Measurements from ENCODE around the gene IQSEC1.
A peak's percentile ranks its signal among the peaks of the same experiment; 100 is the strongest.

The IQSEC1 gene

DNA sequence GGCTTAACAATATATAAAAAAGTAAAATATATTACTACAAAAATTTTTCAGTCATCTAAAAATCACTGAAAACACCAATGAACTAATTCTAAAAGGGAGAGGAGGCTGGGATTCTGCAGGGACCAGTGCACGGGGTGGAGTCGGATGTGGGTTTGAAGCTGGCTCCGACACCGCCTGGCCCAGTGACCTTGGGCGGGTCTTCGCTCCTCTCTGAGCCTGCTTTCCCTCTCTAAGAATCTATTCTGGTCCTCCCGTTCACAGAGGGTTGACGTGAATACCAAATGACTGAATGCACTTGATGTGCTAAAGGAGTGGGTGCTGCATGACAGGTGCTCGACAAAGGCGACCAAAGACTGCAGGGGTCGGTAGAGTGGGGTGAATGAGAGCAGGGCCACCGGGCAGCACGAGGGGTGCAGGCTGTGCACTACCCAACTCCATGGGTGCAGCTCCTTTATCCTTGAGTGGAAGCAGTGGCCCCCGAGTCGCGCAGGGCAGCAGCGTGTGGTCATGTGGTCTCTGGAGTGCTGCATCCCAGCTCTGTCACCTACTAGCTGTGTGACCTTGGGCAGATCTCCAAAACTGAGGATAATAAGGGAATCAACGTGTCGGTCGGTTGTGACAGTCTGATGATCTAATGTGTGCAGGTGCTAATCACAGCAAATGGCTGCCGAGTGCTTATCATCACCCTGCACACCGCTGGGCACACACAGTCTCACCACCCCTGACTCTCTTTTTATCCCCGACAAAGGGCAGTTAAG is 8.6 kb upstream of the IQSEC1 start:
- Histone ChIP-seq H3K4me3 (ENCODE audit: severe bottlenecking) (no peak overlapping the region), H3K27me3 (ENCODE audit: insufficient read depth, poor library complexity, severe bottlenecking) (peaks cover 6% of the 10 kb centered on the region), H3K36me3 (ENCODE audit: low read depth) (no peaks in the 10 kb centered on the region), H3K27ac (ENCODE audit: poor library complexity, severe bottlenecking) (no peak overlapping the region), H3K9me3 (ENCODE audit: severe bottlenecking) (no peaks in the 10 kb centered on the region), H3K4me1 (ENCODE audit: insufficient read depth, poor library complexity, severe bottlenecking) (no peaks in the 10 kb centered on the region)
- DNase-seq (ENCODE audit: low spot score) (no peak), ATAC-seq (ENCODE audit: low read depth) (no peak)
- TF ChIP-seq, protein P1, sequence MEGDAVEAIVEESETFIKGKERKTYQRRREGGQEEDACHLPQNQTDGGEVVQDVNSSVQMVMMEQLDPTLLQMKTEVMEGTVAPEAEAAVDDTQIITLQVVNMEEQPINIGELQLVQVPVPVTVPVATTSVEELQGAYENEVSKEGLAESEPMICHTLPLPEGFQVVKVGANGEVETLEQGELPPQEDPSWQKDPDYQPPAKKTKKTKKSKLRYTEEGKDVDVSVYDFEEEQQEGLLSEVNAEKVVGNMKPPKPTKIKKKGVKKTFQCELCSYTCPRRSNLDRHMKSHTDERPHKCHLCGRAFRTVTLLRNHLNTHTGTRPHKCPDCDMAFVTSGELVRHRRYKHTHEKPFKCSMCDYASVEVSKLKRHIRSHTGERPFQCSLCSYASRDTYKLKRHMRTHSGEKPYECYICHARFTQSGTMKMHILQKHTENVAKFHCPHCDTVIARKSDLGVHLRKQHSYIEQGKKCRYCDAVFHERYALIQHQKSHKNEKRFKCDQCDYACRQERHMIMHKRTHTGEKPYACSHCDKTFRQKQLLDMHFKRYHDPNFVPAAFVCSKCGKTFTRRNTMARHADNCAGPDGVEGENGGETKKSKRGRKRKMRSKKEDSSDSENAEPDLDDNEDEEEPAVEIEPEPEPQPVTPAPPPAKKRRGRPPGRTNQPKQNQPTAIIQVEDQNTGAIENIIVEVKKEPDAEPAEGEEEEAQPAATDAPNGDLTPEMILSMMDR (IDR thresholded peaks at IDR 0.05; ENCODE audit: poor library complexity, severe bottlenecking) = no peak

- no peaks in the 10 kb centered on the region for H3K4me1 ChIP-seq (ENCODE audit: insufficient read depth, poor library complexity, severe bottlenecking)
- H3K27me3 ChIP-seq (ENCODE audit: insufficient read depth, poor library complexity, severe bottlenecking) = peaks cover 16% of the 10 kb centered on the region
- TF ChIP-seq, protein P1 (IDR thresholded peaks at IDR 0.05; ENCODE audit: poor library complexity, severe bottlenecking) = no peak
- ATAC-seq (ENCODE audit: low read depth) (no peak), DNase-seq (ENCODE audit: low spot score) (no peak)
- H3K36me3 ChIP-seq (ENCODE audit: low read depth) = no peaks in the 10 kb centered on the region
- H3K4me3 ChIP-seq (ENCODE audit: severe bottlenecking) = no peak overlapping the region
- H3K27ac ChIP-seq (ENCODE audit: poor library complexity, severe bottlenecking) = no peak overlapping the region
- H3K9me3 ChIP-seq (ENCODE audit: severe bottlenecking) = no peaks in the 10 kb centered on the region
These were observed 7.4 kb upstream of the IQSEC1 start for GRCh38 chr3:13080591-13080990.

DNA sequence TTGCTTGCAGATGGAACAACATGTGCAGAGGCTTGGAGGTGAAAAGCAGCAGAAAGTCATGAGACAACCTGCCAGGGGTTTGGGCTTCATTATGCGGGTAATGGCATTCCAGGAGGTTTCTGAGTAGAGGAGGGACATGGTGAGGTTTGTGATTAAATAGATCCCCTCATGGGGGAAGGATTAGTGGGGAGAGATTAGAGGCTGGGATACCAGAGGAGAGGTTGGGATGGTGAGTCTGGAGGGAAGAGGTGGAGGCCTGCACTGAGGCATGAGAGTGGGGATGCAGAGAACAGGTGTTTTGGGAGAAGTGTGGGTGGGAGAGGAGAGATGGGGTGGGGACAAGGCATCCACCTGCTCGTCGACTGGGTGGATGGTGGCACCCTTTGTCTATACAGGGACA is 6.8 kb upstream of the IQSEC1 start:
- ATAC-seq (ENCODE audit: low read depth) = no peak
- no peaks in the 10 kb centered on the region for H3K9me3 ChIP-seq (ENCODE audit: severe bottlenecking)
- TF ChIP-seq, protein P1 (IDR thresholded peaks at IDR 0.05; ENCODE audit: poor library complexity, severe bottlenecking) = no peak
- H3K36me3 ChIP-seq (ENCODE audit: low read depth) = no peaks in the 10 kb centered on the region
- DNase-seq (ENCODE audit: low spot score) = no peak
- H3K27me3 ChIP-seq (ENCODE audit: insufficient read depth, poor library complexity, severe bottlenecking) = peaks cover 22% of the 10 kb centered on the region
- no peak overlapping the region for H3K4me3 ChIP-seq (ENCODE audit: severe bottlenecking)
- no peaks in the 10 kb centered on the region for H3K4me1 ChIP-seq (ENCODE audit: insufficient read depth, poor library complexity, severe bottlenecking)
- H3K27ac ChIP-seq (ENCODE audit: poor library complexity, severe bottlenecking) = no peak overlapping the region

DNA sequence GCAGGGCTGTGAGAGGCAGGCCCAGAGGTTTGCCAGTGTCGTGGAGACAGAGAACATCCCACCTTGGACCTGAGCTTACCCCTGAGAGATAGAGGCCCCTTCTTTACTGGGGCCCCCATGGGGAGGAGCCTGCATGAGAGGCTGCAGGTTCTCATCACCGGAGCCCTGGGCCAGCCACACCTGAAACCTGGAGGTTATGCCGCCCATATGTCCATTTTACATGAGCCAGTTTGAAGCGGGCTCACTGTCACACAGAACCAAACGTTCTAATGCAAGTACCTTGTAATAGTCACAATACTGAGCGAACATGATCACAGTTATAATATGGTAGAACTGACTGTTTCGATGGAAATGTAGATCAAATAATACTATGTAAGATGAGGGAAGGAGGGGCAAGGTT is 6.3 kb upstream of the IQSEC1 start:
- TF ChIP-seq, protein P1 (IDR thresholded peaks at IDR 0.05; ENCODE audit: poor library complexity, severe bottlenecking) = no peak
- Histone ChIP-seq H3K27me3 (ENCODE audit: insufficient read depth, poor library complexity, severe bottlenecking) (peaks cover 27% of the 10 kb centered on the region), H3K4me1 (ENCODE audit: insufficient read depth, poor library complexity, severe bottlenecking) (no peaks in the 10 kb centered on the region), H3K9me3 (ENCODE audit: severe bottlenecking) (no peaks in the 10 kb centered on the region), H3K36me3 (ENCODE audit: low read depth) (no peaks in the 10 kb centered on the region), H3K27ac (ENCODE audit: poor library complexity, severe bottlenecking) (no peak overlapping the region), H3K4me3 (ENCODE audit: severe bottlenecking) (no peak overlapping the region)
- no peak for ATAC-seq (ENCODE audit: low read depth)
- DNase-seq (ENCODE audit: low spot score) = no peak

DNA sequence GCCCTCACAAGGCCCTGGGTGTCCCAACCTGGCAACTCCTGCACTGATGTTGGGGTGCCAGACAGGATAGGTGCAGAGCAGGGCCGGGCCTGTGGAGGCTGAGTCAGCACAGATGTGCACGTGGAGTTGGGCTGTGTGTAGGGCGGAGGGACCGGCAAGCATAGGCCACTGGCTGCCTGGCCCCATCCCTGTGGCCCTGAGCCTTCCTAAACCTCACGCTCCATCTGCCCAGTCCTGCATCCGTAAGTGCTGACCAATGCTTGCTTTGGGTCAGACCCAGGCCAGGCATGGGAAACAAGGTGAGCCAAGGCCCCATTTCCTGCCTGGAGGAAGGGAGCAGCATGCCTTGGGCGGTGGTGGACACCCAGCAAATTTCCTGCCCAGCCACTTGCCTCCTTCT is 5.8 kb upstream of the IQSEC1 start:
- DNase-seq (ENCODE audit: low spot score) (no peak), ATAC-seq (ENCODE audit: low read depth) (peak; percentile 49; the same call in 1 of the 3 replicates)
- Histone ChIP-seq H3K27me3 (ENCODE audit: insufficient read depth, poor library complexity, severe bottlenecking) (peaks cover 32% of the 10 kb centered on the region), H3K36me3 (ENCODE audit: low read depth) (no peaks in the 10 kb centered on the region), H3K9me3 (ENCODE audit: severe bottlenecking) (no peaks in the 10 kb centered on the region), H3K4me3 (ENCODE audit: severe bottlenecking) (no peak overlapping the region), H3K4me1 (ENCODE audit: insufficient read depth, poor library complexity, severe bottlenecking) (no peaks in the 10 kb centered on the region), H3K27ac (ENCODE audit: poor library complexity, severe bottlenecking) (no peak overlapping the region)
- TF ChIP-seq, protein P1 (IDR thresholded peaks at IDR 0.05; ENCODE audit: poor library complexity, severe bottlenecking) = no peak

All from RWPE2 (cell line).